Left ventricle myocardium inferior (tissue), 1 donor: ENCODE measurements around the gene TNC. TPM values are rescaled to one million over a fixed set of nuclear protein-coding genes. Genes with fewer than 3 reads are reported as not detected.

Experiments used
- DNase-seq: peaks from one replicate; pipeline ENCODE4 v3.0.0-alpha.2; 2020
- H3K27ac ChIP-seq: fragments of 200-600 bp; replicated peaks from 2 replicates; pipeline ENCODE4 v1.8.0; 2021
- H3K27me3 ChIP-seq: fragments of 200-600 bp; 2 replicates; pipeline ENCODE4 v1.8.0; 2021; ENCODE audit warnings: low read depth
- H3K36me3 ChIP-seq: fragments of 200-600 bp; 2 replicates; pipeline ENCODE4 v1.8.0; 2021
- H3K4me1 ChIP-seq: fragments of 200-600 bp; 2 replicates; pipeline ENCODE4 v1.8.0; 2021
- H3K4me3 ChIP-seq: fragments of 200-600 bp; 2 replicates; pipeline ENCODE4 v1.8.0; 2021; ENCODE audit warnings: mild to moderate bottlenecking, moderate library complexity
- H3K9me3 ChIP-seq: fragments of 200-600 bp; replicated peaks from 2 replicates; pipeline ENCODE4 v1.8.0; 2021
- intact Hi-C: fragments of 100-400 bp; cut with micrococcal nuclease; formaldehyde crosslinking; loops from one replicate; pipeline ENCODE4 v1.11.0; 2022
- total RNA-seq: library from RNA; stranded (reverse); fragmentation: NEBNext Ultra II Directional; extraction: Animal tissue kit (Norgen Biotek cat#: 25700); gene quantifications from one replicate; pipeline ENCODE4 v1.2.1, GENCODE V29; 2021
- TF ChIP-seq, protein P1 (sequence below): fragments of 200-600 bp; IDR thresholded peaks from 2 replicates; pipeline ENCODE4 v1.8.0; 2021; ENCODE audit warnings: antibody characterized with exemption, mild to moderate bottlenecking, borderline replicate concordance
- donor health status: DM: no; HTN: yes; CAD: no; lungs with severe emphysema.

The TNC gene
- total RNA-seq, 1 donor from 2014 or later: 3.4 TPM

DNA sequence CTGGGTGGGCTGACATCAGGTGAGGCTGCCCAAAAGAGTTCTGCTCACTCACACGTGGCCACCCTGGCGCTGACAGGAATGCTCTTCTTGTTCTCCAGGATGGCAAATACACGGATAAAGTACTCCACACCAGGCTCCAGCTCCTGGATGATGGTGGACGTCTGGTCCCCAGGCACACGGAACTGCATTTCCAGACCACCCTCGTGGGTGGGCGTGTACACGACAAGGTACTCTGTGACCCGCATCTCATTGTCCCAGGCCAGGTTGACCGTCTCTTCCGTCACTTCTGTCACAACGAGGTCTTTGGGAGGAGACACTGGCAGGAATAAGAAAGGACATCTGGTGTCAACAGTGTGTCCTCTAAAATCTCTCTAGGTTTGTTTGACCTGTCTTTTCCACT, 33.8 kb downstream of the TNC start:
- Histone ChIP-seq H3K36me3 (no peaks in the 10 kb centered on the region), H3K27ac (no peak overlapping the region)
- TF ChIP-seq, protein P1, sequence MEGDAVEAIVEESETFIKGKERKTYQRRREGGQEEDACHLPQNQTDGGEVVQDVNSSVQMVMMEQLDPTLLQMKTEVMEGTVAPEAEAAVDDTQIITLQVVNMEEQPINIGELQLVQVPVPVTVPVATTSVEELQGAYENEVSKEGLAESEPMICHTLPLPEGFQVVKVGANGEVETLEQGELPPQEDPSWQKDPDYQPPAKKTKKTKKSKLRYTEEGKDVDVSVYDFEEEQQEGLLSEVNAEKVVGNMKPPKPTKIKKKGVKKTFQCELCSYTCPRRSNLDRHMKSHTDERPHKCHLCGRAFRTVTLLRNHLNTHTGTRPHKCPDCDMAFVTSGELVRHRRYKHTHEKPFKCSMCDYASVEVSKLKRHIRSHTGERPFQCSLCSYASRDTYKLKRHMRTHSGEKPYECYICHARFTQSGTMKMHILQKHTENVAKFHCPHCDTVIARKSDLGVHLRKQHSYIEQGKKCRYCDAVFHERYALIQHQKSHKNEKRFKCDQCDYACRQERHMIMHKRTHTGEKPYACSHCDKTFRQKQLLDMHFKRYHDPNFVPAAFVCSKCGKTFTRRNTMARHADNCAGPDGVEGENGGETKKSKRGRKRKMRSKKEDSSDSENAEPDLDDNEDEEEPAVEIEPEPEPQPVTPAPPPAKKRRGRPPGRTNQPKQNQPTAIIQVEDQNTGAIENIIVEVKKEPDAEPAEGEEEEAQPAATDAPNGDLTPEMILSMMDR: no peak

GRCh38 chr9:115080242-115080641, 37.7 kb downstream of the TNC start:
- TF ChIP-seq, protein P1: no peak
- Histone ChIP-seq H3K4me1 (no peaks in the 10 kb centered on the region), H3K36me3 (no peaks in the 10 kb centered on the region), H3K27ac (no peak overlapping the region), H3K27me3 (peaks cover 4% of the 10 kb centered on the region), H3K9me3 (no peaks in the 10 kb centered on the region), H3K4me3 (no peak overlapping the region)
- DNase-seq: no peak
- intact Hi-C loops: no loop called here

More for the DNA sequence above, 33.8 kb downstream of the TNC start:
- intact Hi-C loops: no loop called here
- no peaks in the 10 kb centered on the region for H3K4me1 ChIP-seq
- no peak for DNase-seq
- H3K9me3 ChIP-seq: no peaks in the 10 kb centered on the region
- no peak overlapping the region for H3K4me3 ChIP-seq
- H3K27me3 ChIP-seq: no peaks in the 10 kb centered on the region

GRCh38 chr9:115079156-115079555, 38.8 kb downstream of the TNC start:
- no peaks in the 10 kb centered on the region for H3K36me3 ChIP-seq
- TF ChIP-seq, protein P1: no peak

DNA sequence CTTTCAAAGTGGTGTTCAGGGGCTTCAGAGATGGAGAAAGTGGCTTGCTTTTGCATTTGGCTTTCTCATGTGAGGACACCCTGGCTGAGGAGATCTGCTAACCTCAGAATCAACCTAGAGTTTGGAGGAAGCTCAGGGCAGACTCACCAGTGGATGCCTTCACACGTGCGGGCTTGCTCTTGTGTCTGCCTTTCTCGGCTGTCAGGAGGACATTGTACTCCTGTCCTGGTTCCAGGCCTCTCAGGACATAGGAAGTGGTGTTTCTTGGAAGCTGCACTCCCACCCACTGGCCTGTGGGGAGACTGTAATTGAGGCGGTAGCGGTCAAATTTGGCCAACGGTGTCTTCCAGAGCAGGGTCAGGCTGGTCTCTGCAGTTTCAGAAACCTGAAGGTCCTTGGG, 44.5 kb downstream of the TNC start:
- no peak overlapping the region for H3K27ac ChIP-seq
- no peak overlapping the region for H3K4me3 ChIP-seq
- peaks cover 31% of the 10 kb centered on the region for H3K27me3 ChIP-seq
- TF ChIP-seq, protein P1: no peak
- intact Hi-C loops: no loop called here
- H3K9me3 ChIP-seq: no peaks in the 10 kb centered on the region
- H3K4me1 ChIP-seq: no peaks in the 10 kb centered on the region
- no peak for DNase-seq
- no peaks in the 10 kb centered on the region for H3K36me3 ChIP-seq

More at GRCh38 chr9:115079156-115079555, 38.8 kb downstream of the TNC start:
- no peaks in the 10 kb centered on the region for H3K9me3 ChIP-seq
- intact Hi-C loops: no loop called here
- DNase-seq: no peak
- H3K27me3 ChIP-seq: peaks cover 4% of the 10 kb centered on the region
- no peak overlapping the region for H3K4me3 ChIP-seq
- H3K27ac ChIP-seq: no peak overlapping the region
- no peaks in the 10 kb centered on the region for H3K4me1 ChIP-seq

- no peak overlapping the region for H3K27ac ChIP-seq
- H3K36me3 ChIP-seq: no peaks in the 10 kb centered on the region
- H3K27me3 ChIP-seq: peaks cover 39% of the 10 kb centered on the region
- H3K9me3 ChIP-seq: no peaks in the 10 kb centered on the region
- intact Hi-C loops: no loop called here
- no peak for DNase-seq
- TF ChIP-seq, protein P1: no peak
- H3K4me3 ChIP-seq: no peak overlapping the region
- H3K4me1 ChIP-seq: no peaks in the 10 kb centered on the region
These were observed 46.8 kb downstream of the TNC start for GRCh38 chr9:115071176-115071575.

DNA sequence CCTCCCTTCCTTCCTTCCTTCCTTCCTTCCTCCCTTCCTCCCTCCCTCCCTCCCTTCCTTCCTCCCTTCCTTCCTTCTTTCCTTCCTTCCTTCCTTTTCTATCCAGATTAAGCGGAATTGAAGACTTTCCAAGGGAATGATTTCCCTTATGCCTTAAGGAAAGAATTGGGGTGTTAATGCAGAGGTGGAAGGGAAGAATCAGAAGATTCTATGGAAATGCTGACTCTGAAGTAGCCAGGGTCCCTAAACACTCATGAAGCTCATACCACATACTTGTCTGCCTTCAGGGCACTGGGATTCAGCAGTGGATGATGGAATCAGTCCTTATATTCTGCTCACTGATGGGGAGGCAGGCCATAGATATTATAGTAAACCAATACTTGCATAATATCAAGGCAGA, 48.2 kb downstream of the TNC start:
- H3K27ac ChIP-seq: no peak overlapping the region
- H3K4me3 ChIP-seq: no peak overlapping the region
- TF ChIP-seq, protein P1: no peak
- intact Hi-C loops: no loop called here
- H3K9me3 ChIP-seq: no peaks in the 10 kb centered on the region
- peaks cover 39% of the 10 kb centered on the region for H3K27me3 ChIP-seq
- no peaks in the 10 kb centered on the region for H3K4me1 ChIP-seq
- no peaks in the 10 kb centered on the region for H3K36me3 ChIP-seq
- DNase-seq: no peak
